GM12892 (cell line): Measurements from ENCODE around the gene C12orf57.

ENCODE experiments used
- DNase-seq: peaks from one replicate; pipeline ENCODE4 v3.0.0; 2011; ENCODE audit not compliant: insufficient read length
- FAIRE-seq: peaks from 2 replicates; lab custom pipeline; 2011; peaks lifted over from hg19 to GRCh38; lab: Jason Lieb, UNC
- POLR2A ChIP-seq: IDR thresholded peaks from 2 replicates; pipeline ENCODE4 v1.6.1; 2011; ENCODE audit warnings: low read depth, low read length, control low read depth
- POLR2AphosphoS5 ChIP-seq: IDR thresholded peaks from 2 replicates; pipeline ENCODE4 v1.6.1; 2011; ENCODE audit warnings: low read depth, low read length, control low read depth
- TAF1 ChIP-seq: IDR thresholded peaks from 2 replicates; pipeline ENCODE4 v1.6.1; 2011; ENCODE audit warnings: low read depth, mild to moderate bottlenecking, control low read depth, low read length, borderline replicate concordance

Gene C12orf57

DNA sequence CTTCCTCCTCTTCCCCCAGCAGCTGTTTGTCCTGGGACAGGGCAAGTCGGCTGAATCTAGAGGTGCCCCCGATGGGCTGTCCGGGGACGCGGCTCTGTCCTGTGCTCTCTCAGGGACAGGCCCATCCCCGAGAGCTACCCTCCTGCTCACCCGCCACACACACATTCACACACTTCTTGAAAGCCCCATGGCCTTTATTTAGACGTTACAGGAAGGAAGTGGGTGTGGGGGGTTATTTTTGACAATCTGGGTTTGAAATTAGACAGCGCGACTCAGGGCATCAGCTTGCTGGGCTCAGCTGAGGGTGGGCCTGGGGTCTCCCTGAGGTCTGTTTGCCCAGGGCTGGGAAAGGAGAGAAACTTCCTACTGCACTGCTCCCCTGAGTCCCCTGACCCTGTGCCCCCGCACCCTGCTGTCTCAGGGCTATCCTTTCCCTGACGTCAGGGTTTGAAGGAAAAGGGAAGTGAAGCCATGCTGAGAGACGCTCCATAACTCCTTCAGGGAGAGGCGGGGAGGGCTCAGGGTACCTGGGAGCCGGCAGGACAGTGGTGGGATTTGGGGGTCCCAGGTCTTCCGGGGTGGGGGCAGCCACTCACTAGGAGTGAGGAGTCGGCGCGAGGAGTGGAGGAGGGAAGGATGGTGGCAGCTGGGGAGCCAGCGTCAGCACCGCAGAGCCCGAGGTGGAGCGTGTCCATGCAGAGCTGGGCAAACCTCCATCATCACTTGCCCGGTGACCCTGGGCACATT is 15.4 kb downstream of the C12orf57 start:
- TF ChIP-seq TAF1 (peak; percentile 21; the same call in 1 of the 2 replicates), POLR2AphosphoS5 (0 out of 2 replicates have a peak, but pooled peaks have one; percentile 15), POLR2A (peak; percentile 52)
- FAIRE-seq (peak; percentile 95), DNase-seq (no peak)

DNA sequence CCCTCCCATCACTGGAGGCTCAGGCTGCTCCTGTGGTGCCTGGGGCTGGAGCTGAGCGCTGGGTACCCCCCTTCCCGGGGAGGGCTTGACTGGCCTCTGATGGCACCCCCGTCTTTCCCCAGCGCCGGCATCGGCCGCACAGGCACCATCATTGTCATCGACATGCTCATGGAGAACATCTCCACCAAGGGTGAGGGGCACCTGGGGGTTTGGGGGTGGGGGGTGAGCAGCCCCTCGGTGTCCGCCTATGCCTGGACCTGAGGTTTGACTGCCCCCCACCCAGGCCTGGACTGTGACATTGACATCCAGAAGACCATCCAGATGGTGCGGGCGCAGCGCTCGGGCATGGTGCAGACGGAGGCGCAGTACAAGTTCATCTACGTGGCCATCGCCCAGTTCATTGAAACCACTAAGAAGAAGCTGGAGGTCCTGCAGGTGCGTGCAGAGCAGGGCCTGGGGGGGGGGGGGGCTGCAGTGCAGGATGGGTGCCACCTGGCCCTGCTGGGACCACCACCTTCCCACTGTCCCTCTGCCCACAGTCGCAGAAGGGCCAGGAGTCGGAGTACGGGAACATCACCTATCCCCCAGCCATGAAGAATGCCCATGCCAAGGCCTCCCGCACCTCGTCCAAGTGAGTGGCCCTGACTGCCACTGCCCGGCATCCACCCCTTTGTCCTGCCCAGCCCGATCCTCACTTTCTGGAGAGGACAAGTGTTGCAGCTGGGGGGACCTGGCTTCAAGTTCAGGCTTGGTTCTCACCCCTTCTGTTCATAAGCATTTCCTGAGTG is 16.2 kb downstream of the C12orf57 start:
- peak; percentile 17 for FAIRE-seq
- DNase-seq: no peak
- TF ChIP-seq TAF1 (no peak), POLR2A (no peak), POLR2AphosphoS5 (no peak; the same call in 1 of the 2 replicates)

GRCh38 chr12:6960593-6961277 is 16.9 kb downstream of the C12orf57 start:
- DNase-seq: no peak
- peak; percentile 17 for TF ChIP-seq POLR2AphosphoS5
- TF ChIP-seq POLR2A: peak; percentile 55; the same call in 1 of the 2 replicates
- TF ChIP-seq TAF1: no peak
- no peak for FAIRE-seq

- no peak for TF ChIP-seq TAF1
- TF ChIP-seq POLR2A: no peak; the same call in 1 of the 2 replicates
- no peak; the same call in 1 of the 2 replicates for TF ChIP-seq POLR2AphosphoS5
- FAIRE-seq: peak; percentile 95
- DNase-seq: no peak
These were observed 17.5 kb downstream of the C12orf57 start for GRCh38 chr12:6961278-6961694.

DNA sequence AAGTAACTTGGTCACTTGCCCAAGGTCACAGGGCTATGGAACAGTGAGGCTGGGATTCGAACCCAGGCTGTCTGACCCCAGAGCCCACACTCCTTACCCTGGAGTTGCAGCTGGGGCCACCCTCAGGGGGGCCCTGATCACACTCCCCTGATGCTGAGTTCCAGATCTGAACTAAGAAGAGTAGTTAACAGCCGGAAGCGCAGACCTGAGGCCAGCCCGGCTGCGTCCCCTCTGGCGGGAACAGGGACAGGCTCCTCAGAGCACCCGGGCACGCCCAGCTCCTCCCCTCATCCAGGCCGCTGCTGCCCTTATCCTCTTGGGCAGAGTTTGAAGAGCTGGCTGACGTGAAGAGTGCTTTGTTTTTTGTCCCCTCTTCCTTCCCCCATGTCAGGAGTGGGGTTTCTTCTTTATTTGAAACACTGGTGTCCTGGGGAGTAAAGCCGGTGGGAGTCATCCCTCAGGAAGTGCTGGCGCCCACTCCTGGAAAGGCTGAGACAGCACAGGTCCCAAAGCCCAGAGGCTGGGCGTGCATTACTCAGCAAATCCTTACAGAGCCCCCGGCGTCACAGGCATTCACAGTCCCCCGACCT is 18.0 kb downstream of the C12orf57 start:
- peak; percentile 79; the same call in 1 of the 2 replicates for TF ChIP-seq POLR2AphosphoS5
- peak; percentile 62 for TF ChIP-seq POLR2A
- TF ChIP-seq TAF1: peak; percentile 42; the same call in 1 of the 2 replicates

GRCh38 chr12:6962285-6963015 is 18.6 kb downstream of the C12orf57 start:
- DNase-seq (no peak), FAIRE-seq (no peak)
- no peak; the same call in 1 of the 2 replicates for TF ChIP-seq POLR2AphosphoS5
- TF ChIP-seq POLR2A: peak; percentile 6
- TF ChIP-seq TAF1: 0 out of 2 replicates have a peak, but pooled peaks have one; percentile 7

More for the DNA sequence above, 18.0 kb downstream of the C12orf57 start:
- DNase-seq (no peak), FAIRE-seq (no peak)

DNA sequence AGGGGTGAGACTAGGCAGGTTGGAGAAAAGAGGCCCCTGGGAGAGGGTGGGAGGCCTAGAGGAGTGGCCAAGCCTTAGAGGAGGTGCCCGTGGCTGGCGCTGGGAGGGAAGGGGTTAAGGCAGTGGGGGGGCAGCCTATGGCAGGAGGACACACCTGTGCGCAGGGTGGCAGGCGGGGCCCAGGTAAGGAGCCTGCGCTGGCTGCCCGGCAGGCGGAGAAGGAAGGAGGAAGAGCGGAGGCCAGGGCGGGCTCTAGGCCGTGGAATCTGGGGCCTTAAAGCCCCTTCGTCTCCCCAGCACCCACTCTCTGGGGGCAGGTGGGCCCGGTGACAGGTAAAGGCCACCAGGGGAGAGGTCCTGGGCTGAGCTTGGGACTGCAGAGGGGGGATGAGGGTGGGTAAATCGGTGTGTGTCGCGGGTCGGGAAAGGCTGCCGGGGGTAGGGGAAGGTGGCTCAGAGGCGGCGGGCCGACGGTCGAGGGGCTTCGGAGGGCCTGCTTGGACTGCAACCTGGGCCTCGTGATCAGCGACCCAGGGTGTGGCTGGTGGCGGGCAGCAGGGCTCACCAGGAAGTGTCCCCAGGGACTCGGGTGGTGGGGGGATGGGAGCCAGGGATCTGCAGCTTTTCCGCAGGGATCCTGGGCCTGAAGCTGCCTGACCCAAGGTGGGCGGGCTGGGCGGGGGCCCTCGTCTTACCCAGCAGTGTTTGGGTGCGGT is 19.4 kb downstream of the C12orf57 start:
- TF ChIP-seq POLR2A (no peak; the same call in 1 of the 2 replicates), POLR2AphosphoS5 (no peak), TAF1 (no peak)
- DNase-seq (no peak), FAIRE-seq (no peak)

GRCh38 chr12:6963791-6964413 is 20.1 kb downstream of the C12orf57 start:
- DNase-seq: no peak
- no peak for FAIRE-seq
- no peak for TF ChIP-seq TAF1
- no peak for TF ChIP-seq POLR2A
- TF ChIP-seq POLR2AphosphoS5: no peak

- no peak for DNase-seq
- FAIRE-seq: no peak
- TF ChIP-seq POLR2A: no peak
- no peak for TF ChIP-seq TAF1
- no peak for TF ChIP-seq POLR2AphosphoS5
These were observed 20.8 kb downstream of the C12orf57 start for GRCh38 chr12:6964605-6965025.
